ENCODE data around the gene CD160.
"Not testable (repeated sequence)": the region's sequence is repeated elsewhere in the genome, so short reads cannot be mapped to it uniquely, and the experiment has no call there.

CD160 gene

GRCh38 chr1:145710291-145711027, 8.8 kb upstream of the CD160 start:
- no peak for DNase-seq

- no peak for DNase-seq
Observed at GRCh38 chr1:145711213-145711651, 8.1 kb upstream of the CD160 start.

- no peak for DNase-seq
Observed at GRCh38 chr1:145714524-145715111, 4.7 kb upstream of the CD160 start.

GRCh38 chr1:145716641-145717345, 2.5 kb upstream of the CD160 start:
- DNase-seq = no peak

- DNase-seq = no peak
Observed at GRCh38 chr1:145717833-145718232, 1.5 kb upstream of the CD160 start.

- DNase-seq = not testable (repeated sequence)
Observed at GRCh38 chr1:145718465-145718864, 834 bp upstream of the CD160 start.

GRCh38 chr1:145720556-145720877, 1.2 kb downstream of the CD160 start:
- DNase-seq = no peak

- DNase-seq = peak; percentile 63
Observed at GRCh38 chr1:145720878-145721671, 1.8 kb downstream of the CD160 start.

- not testable (repeated sequence) for DNase-seq
Observed at GRCh38 chr1:145726193-145726592, 6.9 kb downstream of the CD160 start.

GRCh38 chr1:145729196-145729595, 9.9 kb downstream of the CD160 start:
- DNase-seq = no peak

GRCh38 chr1:145729666-145730436, 10.6 kb downstream of the CD160 start:
- no peak for DNase-seq

- no peak for DNase-seq
Observed at GRCh38 chr1:145730467-145730866, 11.2 kb downstream of the CD160 start.

- DNase-seq = no peak
Observed at GRCh38 chr1:145730900-145731299, 11.6 kb downstream of the CD160 start.

GRCh38 chr1:145736191-145736590, 16.9 kb downstream of the CD160 start:
- no peak for DNase-seq

- DNase-seq = no peak
Observed at GRCh38 chr1:145740269-145740668, 21.0 kb downstream of the CD160 start.

- no peak for DNase-seq
Observed at GRCh38 chr1:145747398-145748247, 28.3 kb downstream of the CD160 start.

GRCh38 chr1:145750426-145750825, 31.1 kb downstream of the CD160 start:
- no peak for DNase-seq

- no peak for DNase-seq
Observed at GRCh38 chr1:145751491-145752037, 32.3 kb downstream of the CD160 start.

- no peak for DNase-seq
Observed at GRCh38 chr1:145757420-145757819, 38.1 kb downstream of the CD160 start.

- DNase-seq = no peak
Observed at GRCh38 chr1:145758116-145758515, 38.8 kb downstream of the CD160 start.

GRCh38 chr1:145758575-145758974, 39.3 kb downstream of the CD160 start:
- DNase-seq = no peak
